K562 (cell line): ENCODE data around the gene ACACB. TPM values are rescaled to one million over a fixed set of nuclear protein-coding genes. Genes with fewer than 3 reads are reported as not detected.
A peak's percentile ranks its signal among the peaks of the same experiment; 100 is the strongest.

Source experiments
- CLOCK ChIP-seq: fragments of 250-450 bp; sonication (Bioruptor Pico); IDR thresholded peaks from 2 replicates; pipeline ENCODE4 v1.4.0; 2020; ENCODE audit warnings: mild to moderate bottlenecking, moderate library complexity, borderline replicate concordance
- GATAD2A ChIP-seq: fragments of 450-650 bp; IDR thresholded peaks from 2 replicates; pipeline ENCODE4 v1.6.1; 2017
- GATAD2B ChIP-seq: fragments of 450-650 bp; IDR thresholded peaks from 2 replicates; pipeline ENCODE4 v1.6.1; 2017; ENCODE audit warnings: mild to moderate bottlenecking, borderline replicate concordance
- HIVEP1 ChIP-seq: fragments of 250-450 bp; sonication (Bioruptor Pico); IDR thresholded peaks from 2 replicates; pipeline ENCODE4 v1.4.0; 2020; ENCODE audit warnings: mild to moderate bottlenecking
- HMGN3 ChIP-seq: IDR thresholded peaks from 2 replicates; pipeline ENCODE4 v1.6.1; 2011; ENCODE audit warnings: borderline replicate concordance, low read depth, mild to moderate bottlenecking, mixed read lengths, low read length; ENCODE audit not compliant: insufficient read length; ENCODE audit errors: extremely low read depth
- MTA2 ChIP-seq: fragments of 450-650 bp; IDR thresholded peaks from 2 replicates; pipeline ENCODE4 v1.6.1; 2016; ENCODE audit warnings: low read depth
- MXI1 ChIP-seq: IDR thresholded peaks from 2 replicates; pipeline ENCODE4 v1.6.1; 2011; ENCODE audit warnings: low read depth, mild to moderate bottlenecking, improper control_type of control experiment, low read length
- POLR2AphosphoS2 ChIP-seq: IDR thresholded peaks from 2 replicates; pipeline ENCODE4 v1.6.1; 2012; ENCODE audit warnings: low read length, improper control_type of control experiment
- SMC3 ChIP-seq: conservative IDR thresholded peaks from 2 replicates; pipeline ENCODE4 v1.6.1; 2011; ENCODE audit warnings: low read depth, low read length, improper control_type of control experiment; ENCODE audit not compliant: insufficient read depth
- TCF3 ChIP-seq: sonication (generic); formaldehyde crosslinking; IDR thresholded peaks from 2 replicates; pipeline ENCODE4 v1.4.0; 2020; ENCODE audit warnings: mild to moderate bottlenecking, missing genetic modification reagents
- ZNF174 ChIP-seq: fragments of 250-450 bp; sonication (Bioruptor Pico); IDR thresholded peaks from 2 replicates; pipeline ENCODE4 v1.4.0; 2020; ENCODE audit warnings: mild to moderate bottlenecking
- ZNF347 ChIP-seq: fragments of 450-650 bp; formaldehyde crosslinking; IDR thresholded peaks from 2 replicates; pipeline ENCODE4 v1.4.0; 2020; ENCODE audit warnings: low read depth, mild to moderate bottlenecking, moderate library complexity
- polyA plus RNA-seq, 8 experiments: library from polyadenylated mRNA; depleted of rRNA in 4 of 8; stranded (reverse) in 5 of 8; unstranded in 3 of 8; fragments of >200 nt; fragmentation: Nextera tagmentation in 2 of 8; fragmentation: Illumina TruSeq in 1 of 8; extraction: Ambion mirVana in 2 of 8; extraction: Trizol in 1 of 8; gene quantifications; 2 replicates each; pipeline versions ENCODE4 v1.2.1 to v1.2.3, GENCODE V29; 2011 to 2014; ENCODE audit warnings: inconsistent platforms in 1 of 8, missing spikeins in 1 of 8
- total RNA-seq, 7 experiments: library from RNA; depleted of rRNA in 6 of 7; stranded (reverse); fragments of >200 nt in 6 of 7; fragmentation: Illumina TruSeq in 2 of 7; extraction: Trizol in 2 of 7; gene quantifications; 2 replicates each; pipeline versions ENCODE4 v1.2.1 to v1.2.3, GENCODE V29; 2011 to 2021; ENCODE audit warnings: low replicate concordance in 1 of 7
- TF ChIP-seq, protein P1 (sequence below), 2 experiments: fragments of 450-650 bp in 1 of 2; sonication (generic) in 1 of 2; formaldehyde crosslinking in 1 of 2; IDR thresholded peaks; 2 replicates each; pipeline versions ENCODE4 v1.7.1 to v1.9.0; 2016 to 2022; ENCODE audit warnings: inconsistent platforms in 1 of 2, mild to moderate bottlenecking in 1 of 2, missing genetic modification reagents in 1 of 2
- TF ChIP-seq, protein P2 (sequence below), 2 experiments: fragments of 450-650 bp; IDR thresholded peaks; 2 replicates each; pipeline ENCODE4 v1.6.1; 2016

ACACB gene
- total and polyA plus RNA-seq, 9 of the 15 experiments (the other 6 are each of a cell fraction or from before 2014, with no cell fraction given): 0.10 to 2.5 (median 0.83) TPM

DNA sequence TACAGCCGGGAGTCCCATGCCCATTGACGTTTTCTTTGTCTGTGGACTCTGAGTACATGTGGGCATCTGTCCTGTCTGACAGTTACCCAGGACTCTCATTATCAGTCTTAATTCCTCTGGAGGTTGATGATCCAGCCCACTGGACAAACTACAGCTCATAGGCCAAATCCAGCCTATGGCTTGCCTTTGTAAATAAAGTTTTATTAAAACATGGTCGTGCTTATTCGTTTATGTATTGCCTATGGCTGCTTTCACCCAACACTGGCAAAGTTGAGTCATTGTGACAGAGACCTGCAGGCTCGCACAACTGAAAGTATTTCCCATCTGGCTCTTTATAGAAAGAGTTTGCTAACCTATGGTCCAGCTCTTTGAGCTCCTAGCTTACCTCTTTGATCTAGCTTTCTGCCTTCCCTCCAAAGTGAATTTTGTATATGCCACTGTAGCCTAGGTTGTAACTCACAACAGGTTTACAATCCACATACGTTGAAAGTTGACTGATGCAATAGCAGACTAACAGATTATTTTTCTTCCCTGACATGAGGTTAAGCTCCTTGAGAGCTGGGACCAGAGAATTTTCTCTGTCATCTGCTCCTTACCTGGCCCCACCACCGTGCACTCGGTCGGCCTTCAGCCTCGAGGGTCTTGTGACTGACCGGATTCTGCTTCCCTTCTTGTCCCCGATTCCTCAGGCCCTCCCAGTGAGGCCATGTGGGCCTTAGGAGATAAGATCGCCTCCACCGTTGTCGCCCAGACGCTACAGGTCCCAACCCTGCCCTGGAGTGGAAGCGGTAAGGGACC is 57.3 kb downstream of the ACACB start (continued):
- no peak for TF ChIP-seq HMGN3
- TF ChIP-seq, protein P1, sequence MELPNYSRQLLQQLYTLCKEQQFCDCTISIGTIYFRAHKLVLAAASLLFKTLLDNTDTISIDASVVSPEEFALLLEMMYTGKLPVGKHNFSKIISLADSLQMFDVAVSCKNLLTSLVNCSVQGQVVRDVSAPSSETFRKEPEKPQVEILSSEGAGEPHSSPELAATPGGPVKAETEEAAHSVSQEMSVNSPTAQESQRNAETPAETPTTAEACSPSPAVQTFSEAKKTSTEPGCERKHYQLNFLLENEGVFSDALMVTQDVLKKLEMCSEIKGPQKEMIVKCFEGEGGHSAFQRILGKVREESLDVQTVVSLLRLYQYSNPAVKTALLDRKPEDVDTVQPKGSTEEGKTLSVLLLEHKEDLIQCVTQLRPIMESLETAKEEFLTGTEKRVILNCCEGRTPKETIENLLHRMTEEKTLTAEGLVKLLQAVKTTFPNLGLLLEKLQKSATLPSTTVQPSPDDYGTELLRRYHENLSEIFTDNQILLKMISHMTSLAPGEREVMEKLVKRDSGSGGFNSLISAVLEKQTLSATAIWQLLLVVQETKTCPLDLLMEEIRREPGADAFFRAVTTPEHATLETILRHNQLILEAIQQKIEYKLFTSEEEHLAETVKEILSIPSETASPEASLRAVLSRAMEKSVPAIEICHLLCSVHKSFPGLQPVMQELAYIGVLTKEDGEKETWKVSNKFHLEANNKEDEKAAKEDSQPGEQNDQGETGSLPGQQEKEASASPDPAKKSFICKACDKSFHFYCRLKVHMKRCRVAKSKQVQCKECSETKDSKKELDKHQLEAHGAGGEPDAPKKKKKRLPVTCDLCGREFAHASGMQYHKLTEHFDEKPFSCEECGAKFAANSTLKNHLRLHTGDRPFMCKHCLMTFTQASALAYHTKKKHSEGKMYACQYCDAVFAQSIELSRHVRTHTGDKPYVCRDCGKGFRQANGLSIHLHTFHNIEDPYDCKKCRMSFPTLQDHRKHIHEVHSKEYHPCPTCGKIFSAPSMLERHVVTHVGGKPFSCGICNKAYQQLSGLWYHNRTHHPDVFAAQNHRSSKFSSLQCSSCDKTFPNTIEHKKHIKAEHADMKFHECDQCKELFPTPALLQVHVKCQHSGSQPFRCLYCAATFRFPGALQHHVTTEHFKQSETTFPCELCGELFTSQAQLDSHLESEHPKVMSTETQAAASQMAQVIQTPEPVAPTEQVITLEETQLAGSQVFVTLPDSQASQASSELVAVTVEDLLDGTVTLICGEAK (IDR thresholded peaks at IDR 0.05): peak; percentile 96
- TF ChIP-seq, protein P1 (CRISPR knock-in tag; IDR thresholded peaks at IDR 0.05): peak; percentile 87
- peak; percentile 62 for TF ChIP-seq HIVEP1 (CRISPR knock-in tag)
- TF ChIP-seq POLR2AphosphoS2: no peak
- TF ChIP-seq MXI1: no peak
- TF ChIP-seq TCF3 (CRISPR knock-in tag): no peak
- no peak for TF ChIP-seq GATAD2B
- TF ChIP-seq MTA2: no peak
- TF ChIP-seq GATAD2A: no peak
- TF ChIP-seq CLOCK: no peak
- TF ChIP-seq ZNF347: no peak
- TF ChIP-seq, protein P2, sequence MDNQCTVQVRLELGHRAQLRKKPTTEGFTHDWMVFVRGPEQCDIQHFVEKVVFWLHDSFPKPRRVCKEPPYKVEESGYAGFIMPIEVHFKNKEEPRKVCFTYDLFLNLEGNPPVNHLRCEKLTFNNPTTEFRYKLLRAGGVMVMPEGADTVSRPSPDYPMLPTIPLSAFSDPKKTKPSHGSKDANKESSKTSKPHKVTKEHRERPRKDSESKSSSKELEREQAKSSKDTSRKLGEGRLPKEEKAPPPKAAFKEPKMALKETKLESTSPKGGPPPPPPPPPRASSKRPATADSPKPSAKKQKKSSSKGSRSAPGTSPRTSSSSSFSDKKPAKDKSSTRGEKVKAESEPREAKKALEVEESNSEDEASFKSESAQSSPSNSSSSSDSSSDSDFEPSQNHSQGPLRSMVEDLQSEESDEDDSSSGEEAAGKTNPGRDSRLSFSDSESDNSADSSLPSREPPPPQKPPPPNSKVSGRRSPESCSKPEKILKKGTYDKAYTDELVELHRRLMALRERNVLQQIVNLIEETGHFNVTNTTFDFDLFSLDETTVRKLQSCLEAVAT (IDR thresholded peaks at IDR 0.05): no peak
- TF ChIP-seq SMC3: no peak
- no peak for TF ChIP-seq ZNF174 (CRISPR knock-in tag)
